GM20000 (cell line): ENCODE data around the gene PALMD.
A peak's percentile ranks its signal among the peaks of the same experiment; 100 is the strongest.

Experiments used
- DNase-seq: peaks from one replicate; pipeline ENCODE4 v3.0.0; 2012; ENCODE audit warnings: low spot score
- TF ChIP-seq, protein P1 (sequence below): IDR thresholded peaks from 2 replicates; pipeline ENCODE4 v1.5.1; 2012; ENCODE audit warnings: mild to moderate bottlenecking, control low read depth; ENCODE audit errors: extremely low read depth, missing control alignments

PALMD gene

DNA sequence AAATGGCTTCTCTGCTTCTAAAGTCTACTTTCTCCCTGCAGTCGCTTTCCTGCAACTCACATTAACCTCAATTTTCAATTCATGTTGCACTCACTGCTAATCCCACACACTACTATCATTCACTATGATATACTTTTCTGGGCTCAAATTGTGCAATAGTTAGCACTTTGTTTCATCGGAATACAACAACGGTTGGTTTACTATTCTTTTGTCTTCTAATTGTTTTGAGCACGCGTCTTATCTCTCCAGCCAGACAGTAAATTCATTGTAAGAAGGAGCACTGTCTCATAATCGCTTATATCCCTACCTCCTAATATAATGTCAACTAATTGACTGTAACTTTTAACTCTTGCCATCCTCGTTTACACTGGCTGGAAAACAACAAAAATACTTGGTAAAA is 3.9 kb upstream of the PALMD start:
- TF ChIP-seq, protein P1, sequence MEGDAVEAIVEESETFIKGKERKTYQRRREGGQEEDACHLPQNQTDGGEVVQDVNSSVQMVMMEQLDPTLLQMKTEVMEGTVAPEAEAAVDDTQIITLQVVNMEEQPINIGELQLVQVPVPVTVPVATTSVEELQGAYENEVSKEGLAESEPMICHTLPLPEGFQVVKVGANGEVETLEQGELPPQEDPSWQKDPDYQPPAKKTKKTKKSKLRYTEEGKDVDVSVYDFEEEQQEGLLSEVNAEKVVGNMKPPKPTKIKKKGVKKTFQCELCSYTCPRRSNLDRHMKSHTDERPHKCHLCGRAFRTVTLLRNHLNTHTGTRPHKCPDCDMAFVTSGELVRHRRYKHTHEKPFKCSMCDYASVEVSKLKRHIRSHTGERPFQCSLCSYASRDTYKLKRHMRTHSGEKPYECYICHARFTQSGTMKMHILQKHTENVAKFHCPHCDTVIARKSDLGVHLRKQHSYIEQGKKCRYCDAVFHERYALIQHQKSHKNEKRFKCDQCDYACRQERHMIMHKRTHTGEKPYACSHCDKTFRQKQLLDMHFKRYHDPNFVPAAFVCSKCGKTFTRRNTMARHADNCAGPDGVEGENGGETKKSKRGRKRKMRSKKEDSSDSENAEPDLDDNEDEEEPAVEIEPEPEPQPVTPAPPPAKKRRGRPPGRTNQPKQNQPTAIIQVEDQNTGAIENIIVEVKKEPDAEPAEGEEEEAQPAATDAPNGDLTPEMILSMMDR, result no peak
- DNase-seq, result no peak

DNA sequence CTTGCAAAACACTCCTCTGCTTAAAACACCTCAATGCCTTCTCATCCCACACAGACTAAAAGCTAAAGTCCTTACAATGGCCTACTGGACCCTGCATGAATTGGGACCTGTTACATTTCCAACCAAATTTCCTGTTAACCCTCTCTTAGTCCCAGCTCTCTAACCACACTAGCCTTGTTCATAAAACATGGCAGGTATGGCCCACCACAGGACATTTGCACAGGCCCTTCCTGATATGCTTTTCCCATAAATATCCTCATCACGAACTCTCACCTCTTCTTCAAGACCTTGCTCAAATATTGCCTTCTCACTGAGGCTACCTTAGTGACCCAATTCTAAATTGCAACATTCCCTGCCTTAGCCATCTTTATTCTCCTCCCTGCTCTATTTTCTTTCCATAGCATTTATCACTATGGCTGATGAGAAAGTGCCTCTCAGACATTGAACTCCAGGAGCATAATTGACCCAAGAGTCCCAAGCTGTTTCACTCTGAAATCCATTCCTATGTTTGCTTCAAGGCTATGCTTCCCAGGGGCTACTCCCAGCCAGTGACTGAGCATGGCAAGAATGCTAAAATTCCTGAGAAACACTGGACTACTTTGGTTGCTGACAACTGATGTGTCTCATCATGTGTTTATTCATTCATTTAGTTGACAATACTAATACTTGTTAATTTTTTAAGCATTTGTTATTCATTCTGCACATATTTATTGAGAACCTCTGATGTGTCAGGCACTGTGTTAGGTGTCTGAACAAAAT is 2.7 kb upstream of the PALMD start:
- TF ChIP-seq, protein P1, result no peak
- DNase-seq, result no peak

DNA sequence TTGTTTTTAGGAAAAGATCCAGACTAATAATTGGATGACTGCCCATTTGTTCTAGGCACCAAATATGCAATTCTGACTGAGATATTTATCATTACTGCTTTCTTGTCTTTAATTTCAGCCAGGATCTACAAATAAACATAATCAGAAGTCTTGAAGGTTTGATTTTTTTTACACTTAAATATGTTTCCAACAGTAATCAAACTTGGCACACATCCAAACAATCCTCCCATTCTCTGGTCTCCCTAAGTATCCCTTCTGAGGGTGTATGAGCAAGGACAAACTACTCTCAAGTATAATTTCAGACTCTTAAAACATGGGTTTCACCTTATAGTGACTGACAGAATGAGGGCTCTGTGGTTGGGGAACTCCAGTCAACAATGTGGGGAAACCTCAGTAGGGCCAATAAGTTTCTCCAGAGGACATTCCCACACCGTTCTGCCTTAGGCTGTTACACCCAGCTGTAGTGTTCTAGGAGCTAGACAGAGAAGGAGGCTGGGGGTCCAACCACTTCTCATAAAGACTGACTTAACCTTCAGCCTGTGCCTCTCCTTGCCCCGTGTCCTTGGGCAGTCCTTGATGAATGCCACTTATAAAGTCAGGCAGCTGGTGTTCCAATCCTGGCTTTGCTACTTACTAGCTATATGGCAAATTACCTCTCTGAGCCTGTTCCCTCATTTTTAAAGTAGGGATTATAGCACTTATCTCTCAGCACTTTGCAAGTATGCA is 1.5 kb upstream of the PALMD start:
- peak; percentile 8 for DNase-seq
- TF ChIP-seq, protein P1, result no peak

DNA sequence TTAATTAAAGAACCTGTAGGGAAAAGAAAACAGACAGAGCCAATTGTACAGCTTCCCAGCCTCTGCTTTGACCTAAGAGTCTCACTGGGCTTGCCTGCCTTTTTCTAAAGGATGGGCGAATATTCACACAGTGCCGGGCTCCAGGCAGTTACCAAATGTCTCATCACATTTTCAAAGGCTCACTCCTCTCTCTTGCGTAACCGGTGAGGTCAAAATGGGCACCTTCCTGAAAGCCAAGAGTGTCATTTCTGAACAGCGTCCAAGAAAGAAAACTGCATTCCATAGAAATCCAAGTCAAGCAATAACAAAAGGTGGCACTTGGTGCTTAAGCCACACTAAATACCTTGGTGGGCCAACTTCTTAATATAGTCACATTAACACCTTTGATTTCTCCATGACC is 710 bp upstream of the PALMD start:
- TF ChIP-seq, protein P1, result no peak
- no peak for DNase-seq

DNA sequence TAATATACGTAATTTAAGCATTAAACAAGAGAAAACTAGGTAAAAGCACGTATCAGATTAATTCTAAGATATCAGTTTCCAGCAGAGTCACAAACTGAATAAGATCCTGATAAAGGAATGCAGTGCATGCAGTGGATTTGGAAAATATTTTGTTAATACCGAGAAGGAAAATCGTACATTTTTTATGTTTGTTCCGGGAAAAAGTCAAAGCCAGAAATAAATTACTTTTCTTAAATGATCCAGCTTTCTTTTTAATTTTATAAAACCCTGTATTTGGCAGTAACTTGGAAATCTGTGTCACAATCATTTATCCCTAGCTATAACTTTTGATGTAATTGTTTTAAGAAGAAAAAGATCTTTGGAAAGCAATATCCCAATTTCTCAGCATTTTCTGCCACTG is 955 bp downstream of the PALMD start:
- TF ChIP-seq, protein P1, result no peak
- no peak for DNase-seq

DNA sequence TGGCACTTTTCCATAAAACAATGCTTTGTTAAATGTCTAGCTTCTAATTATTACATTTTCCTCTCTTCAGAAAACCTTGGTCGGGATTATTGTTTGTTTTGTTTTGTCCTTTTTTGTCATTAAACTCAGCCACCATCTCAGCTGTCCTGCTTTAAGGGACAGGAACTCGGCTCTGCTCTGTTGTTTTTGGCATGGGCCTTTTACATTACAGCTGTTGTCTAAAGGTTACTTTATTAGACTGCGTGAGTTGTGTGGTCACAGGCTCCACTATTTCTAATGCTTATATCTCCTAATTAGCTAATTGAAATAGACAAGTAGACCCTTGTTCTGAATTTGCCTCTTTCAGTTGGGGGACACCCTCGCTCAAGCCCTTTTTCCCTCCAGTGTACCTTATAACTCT is 1.6 kb downstream of the PALMD start:
- TF ChIP-seq, protein P1, result no peak
- DNase-seq, result no peak

DNA sequence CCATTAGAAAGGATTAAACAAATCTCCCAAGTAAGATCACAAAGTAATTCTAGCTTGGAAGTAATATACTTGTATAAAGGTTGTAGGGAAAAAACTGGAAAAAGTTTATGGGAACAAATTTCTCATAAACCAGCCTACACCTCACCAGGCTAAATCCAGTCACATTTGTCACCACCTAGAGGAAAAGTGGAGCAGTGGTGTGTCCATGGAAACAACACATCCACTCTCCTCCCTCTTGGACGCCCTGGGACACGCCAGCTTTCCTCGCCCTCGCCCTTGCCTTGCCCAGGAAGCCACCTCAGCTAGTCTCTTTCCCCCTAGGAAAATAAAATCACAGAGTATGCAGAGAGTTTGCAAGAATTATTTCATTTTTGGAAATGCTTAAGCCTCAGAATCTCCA is 2.2 kb downstream of the PALMD start:
- TF ChIP-seq, protein P1, result no peak
- DNase-seq, result no peak
